Umbilical cord (tissue), 2 donors: ENCODE results near the gene ZNG1B. TPM values are rescaled to one million over a fixed set of nuclear protein-coding genes. Genes with fewer than 3 reads are reported as not detected.
A peak's percentile ranks its signal among the peaks of the same experiment; 100 is the strongest.
"Not testable (repeated sequence)": the region's sequence is repeated elsewhere in the genome, so short reads cannot be mapped to it uniquely, and the experiment has no call there.

Experiments
- DNase-seq: peaks from one replicate; pipeline ENCODE4 v3.0.0-alpha.2; 2015; ENCODE audit warnings: low spot score
- total RNA-seq: library from RNA; depleted of rRNA; stranded (reverse); fragments of >200 nt; gene quantifications from one replicate; pipeline ENCODE4 v1.2.3, GENCODE V29; 2014; ENCODE audit warnings: low replicate concordance; ENCODE audit not compliant: insufficient read depth

The ZNG1B gene
- total RNA-seq, 1 donor from 2014 or later = 84.7 TPM

DNA sequence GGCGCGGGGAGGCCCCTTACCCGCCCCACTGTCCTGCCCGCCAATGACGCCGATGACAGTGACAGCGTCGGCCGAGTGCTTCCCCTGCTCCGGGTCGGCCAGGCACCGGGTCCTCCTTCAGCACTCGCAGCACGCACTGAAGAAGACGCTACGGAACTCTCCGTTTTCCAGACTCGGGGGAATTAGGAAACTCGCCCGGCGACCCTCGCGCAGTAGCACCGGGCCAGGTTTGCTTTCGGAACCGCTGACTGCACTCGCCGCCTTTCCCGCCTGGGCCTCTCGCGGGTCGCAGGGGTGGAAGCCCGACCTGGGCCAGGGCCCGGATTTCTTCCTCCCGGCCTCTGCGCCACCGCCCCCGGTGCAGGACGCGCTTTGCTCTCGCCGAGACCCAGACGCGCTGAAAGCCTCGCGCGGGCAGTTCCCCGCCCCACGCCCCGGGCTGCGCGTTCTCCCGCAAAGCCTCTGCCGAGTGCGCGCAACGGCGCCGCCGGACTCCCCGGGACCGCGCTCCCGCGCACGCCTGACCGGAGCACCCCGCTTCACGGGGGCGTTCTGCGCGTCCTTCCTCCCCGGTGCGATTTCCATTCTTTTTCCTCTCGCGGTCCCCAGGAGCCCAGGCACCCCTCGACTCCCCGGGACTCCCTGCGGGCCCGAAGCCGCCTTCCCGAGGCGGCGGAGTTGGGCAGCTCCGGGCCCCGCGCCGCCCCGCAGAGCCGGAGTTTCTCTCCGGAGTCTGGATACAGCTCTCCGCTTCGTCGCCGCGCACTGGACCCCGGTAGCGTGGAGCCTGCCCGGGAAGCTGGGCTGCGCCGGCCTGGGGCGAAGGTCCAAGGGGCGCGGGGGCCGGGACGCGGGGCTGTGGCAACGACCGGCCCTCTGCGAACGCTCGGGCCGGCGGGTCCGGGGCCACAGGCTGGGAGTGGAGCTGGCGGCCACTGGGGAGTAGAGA, 65.9 kb downstream of the ZNG1B start:
- DNase-seq = peak; percentile 33

DNA sequence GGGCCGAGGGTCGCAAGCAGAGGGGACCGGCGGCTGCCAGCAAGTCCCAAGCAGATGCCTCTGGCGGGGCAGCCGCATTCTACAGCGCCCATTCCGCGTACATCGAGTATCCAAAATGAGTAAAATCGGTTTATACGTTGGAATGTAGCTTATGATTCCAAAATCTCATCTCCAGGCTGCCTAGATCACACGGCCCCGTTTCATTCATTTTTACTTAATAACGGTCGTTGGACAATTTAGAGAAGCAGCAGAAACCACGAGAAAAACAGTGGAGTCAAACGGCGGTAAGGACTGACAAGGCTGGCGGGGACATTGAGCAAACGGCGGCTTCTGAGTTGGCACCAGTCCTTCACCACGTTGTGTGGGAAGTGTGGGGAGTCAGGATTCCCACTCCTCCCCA, 66.6 kb downstream of the ZNG1B start:
- peak; percentile 4 for DNase-seq

DNA sequence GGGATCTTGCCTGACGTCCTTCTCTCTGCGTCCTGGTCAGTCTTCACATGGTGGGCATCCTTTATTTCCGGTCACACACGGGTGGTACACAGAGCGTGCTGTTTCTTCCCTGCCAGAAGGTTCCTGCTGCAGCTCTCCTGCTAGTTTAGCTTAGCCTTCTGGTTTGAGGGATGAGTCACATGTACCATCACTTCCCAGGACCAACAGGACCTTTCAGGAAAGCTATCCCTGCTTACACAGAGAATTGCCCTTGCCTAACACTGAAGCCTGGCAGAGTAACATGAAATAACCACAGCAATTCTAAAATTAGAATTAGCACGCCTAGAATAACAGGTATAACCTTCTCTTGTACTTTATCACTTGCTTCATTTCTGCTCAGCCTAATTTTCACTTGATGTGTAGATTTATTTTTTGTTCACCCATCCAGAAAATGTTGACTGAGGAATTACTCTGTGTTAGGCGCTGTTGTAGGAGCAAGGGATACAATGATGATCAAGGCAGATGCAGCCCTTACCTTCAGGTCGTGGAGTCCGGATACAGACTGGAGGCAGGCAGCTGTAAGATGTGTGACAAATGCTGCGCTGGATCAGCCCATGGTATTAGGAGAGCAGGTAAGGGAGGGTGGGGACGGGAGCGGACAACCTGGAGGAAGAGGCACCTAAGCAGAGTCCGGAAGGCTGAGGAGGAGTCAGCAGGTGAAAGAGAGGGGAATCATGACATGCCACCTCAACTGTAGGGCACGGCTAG, 70.1 kb downstream of the ZNG1B start:
- DNase-seq = not testable (repeated sequence)

DNA sequence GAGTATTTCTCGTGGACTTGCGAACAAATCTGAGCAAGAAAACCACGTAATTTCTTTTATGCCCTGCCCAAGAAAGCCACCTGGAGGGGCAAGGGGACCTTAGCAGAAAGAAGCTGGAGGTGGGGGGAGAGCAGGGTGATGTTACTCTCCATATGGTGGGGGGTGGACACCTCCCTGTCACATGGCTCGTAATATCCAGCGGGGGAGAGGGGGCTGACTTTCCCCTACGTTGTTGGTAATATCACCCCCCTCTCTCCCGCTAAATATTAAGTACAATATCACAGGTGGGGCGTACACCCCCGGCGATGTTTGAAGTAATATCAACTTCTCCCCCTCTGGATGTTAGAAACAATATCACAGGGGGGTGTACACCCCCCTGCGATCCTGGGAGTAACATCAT, 70.7 kb downstream of the ZNG1B start:
- not testable (repeated sequence) for DNase-seq

DNA sequence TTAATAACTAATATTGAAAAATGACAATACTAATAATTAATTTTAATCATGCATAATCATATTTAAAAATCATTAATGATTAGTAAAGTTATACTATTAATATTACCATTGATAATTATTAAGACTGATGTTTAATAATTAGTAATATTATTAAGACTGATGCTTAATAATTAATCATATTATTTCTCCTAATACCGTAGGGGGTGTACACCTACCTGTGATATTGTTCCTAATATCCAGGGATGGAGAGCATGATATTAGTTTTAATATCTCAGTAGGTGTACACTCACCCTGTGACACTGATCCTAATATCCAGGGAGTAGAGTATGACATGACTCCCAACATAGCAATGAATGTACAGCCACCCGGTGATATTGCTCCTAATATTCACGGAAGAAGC, 73.4 kb downstream of the ZNG1B start:
- not testable (repeated sequence) for DNase-seq

DNA sequence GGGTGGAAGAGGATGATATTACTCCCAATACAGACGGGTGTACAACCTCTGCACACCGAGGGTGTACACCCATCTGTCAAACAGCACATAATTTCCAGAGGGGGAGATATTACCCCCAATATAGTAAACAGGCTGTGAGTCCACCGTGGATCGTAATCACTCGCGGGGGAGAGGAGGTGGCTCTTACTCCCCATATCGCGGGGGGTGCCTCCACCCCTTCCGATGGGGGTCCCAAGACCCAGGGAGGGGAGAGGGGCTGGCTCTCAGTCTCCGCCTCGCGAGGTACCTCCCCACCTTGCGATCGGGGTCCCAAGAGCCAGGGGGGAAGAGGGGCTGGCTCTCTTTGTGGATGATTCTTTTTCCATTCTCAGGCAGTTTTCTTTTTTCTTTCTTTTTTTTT, 74.4 kb downstream of the ZNG1B start:
- DNase-seq = not testable (repeated sequence)

DNA sequence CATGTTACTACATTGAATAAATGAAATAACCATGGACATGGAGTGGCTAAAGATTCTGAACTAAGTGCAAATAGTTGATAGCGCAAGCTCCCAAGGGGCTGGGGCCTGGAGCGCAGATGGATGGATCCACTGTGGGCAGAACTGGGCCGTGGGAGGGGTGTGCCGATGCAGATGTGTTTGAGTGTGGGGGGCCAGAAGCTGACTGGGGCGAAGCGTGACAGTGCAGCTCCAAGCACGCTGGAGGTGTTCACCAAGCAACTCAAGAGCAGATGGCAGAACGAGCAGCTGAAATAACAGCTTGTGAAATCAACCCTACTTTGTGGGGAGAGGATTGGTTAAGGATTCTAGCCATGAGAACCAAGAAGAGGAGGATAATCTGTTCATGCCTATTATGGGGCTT, 78.0 kb downstream of the ZNG1B start:
- not testable (repeated sequence) for DNase-seq

DNA sequence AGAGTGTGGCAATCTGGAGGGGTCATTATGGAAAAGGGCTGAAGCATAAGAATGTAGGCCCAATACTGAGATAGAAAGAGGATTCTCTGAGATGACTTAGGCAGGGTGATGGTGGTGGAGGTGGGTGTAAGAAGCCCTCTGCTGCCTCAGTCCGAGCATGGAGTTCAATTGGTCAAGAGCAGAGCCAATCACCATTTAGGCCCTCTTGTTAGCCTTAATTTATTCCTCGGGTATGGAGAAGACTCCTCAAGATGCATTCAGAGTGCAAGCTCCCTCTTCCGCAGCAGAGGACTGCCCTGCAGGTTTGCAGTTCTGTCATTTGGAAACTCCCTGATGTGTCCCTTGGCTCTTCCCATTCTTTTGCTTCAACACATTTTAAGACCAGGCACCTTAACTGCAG, 78.5 kb downstream of the ZNG1B start:
- not testable (repeated sequence) for DNase-seq

DNA sequence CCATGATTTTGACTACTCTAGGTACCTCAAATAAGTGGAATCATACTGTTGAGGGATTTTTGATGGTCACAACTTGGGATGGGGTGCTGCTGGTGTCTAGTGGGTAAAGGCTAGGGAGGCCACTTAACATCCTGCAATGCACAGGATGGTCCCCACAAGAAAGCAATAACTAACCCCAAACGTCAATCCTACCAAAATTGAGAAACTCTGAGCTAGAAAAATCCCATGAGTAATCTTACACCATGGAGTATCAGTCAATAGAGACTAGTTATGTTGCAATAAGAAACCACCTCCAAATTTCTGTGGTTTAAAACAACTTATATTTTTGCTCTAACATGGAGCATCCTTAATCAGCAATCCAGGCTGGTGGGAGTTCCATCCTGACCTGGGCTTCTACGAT, 79.5 kb downstream of the ZNG1B start:
- not testable (repeated sequence) for DNase-seq

DNA sequence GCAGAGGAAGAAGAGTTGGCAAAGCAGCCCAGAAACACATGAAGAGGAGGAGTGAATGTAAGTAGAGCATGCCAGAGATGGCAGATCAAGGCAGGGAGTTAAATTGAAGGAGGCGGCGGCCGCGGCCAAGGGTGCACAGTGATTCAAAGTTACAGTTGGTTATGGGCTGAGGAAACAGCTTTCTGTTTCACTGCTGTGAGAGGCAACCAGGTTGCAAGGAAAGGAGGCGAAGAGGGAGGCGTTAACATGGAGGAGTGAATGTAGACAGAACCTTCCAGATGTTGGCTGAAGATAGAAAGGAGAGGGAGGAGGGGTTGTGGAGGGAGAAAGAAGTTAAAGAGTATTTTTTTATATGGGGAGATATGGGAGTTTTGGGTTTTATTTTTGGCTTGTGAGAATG, 83.3 kb downstream of the ZNG1B start:
- peak; percentile 45 for DNase-seq

DNA sequence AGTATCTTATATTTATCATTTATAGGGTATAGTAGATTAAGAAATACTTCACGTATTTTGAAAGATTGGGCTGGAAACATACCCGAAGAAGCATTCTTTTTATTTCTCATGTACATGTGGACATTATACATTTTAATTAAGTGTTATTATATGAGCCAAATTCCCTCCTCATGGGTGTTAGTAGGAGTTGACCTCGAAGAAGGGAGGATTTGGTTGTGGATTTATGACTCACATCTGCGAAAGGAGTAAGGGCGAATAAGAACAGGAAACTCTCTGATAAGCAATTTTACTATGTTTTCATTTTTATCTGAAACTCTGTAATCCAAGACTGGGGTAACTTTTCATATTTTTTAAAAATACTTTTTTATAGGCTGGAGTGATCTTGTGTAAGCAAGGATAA, 84.0 kb downstream of the ZNG1B start:
- DNase-seq = peak; percentile 12

DNA sequence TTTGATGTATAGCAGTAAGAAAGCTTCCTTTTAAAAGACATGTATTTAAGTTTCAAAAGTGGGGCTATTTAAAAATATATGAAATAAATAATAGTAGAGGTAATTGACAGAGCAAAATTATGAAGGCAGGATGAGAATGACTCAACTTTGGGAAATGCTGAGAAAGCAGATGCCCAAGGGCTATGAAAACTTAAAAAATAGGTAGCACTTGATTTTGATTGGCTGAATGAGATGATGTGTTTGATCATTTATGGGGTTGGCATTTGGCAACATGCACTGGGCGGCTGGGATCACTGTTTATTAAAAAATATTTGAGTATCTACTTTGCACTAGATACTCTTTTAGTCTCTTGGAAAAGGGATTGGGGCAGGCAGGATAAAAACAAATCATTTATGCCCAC, 87.5 kb downstream of the ZNG1B start:
- DNase-seq = not testable (repeated sequence)

DNA sequence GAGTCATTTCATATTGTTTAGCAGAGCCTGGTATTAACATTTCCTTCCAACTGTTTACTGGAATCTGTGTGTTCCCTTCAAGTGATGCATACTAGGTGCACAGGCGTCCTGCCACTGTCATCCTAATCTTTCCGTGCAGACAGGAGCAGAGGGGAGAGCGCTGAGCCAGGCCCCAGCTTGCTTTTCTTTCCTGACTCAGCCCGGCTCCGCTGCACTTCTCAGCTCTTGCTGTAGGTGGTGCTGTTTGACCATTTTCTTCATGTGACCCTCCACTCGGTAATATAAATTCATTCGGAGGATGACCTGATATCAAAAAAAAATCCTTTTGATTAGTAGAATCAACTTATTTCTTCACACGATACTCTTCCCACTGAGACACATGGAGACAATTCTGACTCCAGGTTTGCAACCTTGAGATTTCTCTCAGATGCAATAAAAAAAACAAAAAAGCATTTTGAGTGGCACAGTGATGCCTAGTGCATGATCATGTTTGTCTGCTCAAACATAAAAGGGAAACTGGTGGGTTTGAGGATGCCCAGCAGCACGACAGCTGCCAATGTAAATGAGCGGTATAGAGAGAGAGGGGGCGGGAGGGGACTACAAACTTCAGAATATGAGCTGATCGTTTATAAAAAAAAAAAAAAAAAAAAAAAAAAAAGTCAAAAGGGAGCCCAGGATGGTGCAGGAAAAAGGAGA, 90.0 kb downstream of the ZNG1B start:
- not testable (repeated sequence) for DNase-seq

DNA sequence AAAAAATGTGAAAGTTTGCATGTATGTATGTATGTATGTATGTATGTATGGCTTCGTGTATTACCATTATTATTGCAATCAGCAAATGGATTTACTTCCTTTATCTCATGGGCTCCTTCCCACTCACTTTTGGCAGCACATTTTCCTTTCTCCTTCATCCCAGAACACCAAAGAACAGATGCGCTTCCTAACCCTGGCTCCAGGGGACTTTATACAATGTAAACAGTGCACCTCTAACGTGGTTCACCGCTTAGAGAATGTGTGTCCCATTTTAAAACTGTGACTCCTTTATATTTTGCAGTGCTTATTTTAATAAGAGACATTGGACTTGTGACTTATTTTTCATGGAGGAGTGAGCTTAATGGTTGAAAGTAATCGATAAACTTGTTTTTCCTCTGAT, 90.6 kb downstream of the ZNG1B start:
- not testable (repeated sequence) for DNase-seq

DNA sequence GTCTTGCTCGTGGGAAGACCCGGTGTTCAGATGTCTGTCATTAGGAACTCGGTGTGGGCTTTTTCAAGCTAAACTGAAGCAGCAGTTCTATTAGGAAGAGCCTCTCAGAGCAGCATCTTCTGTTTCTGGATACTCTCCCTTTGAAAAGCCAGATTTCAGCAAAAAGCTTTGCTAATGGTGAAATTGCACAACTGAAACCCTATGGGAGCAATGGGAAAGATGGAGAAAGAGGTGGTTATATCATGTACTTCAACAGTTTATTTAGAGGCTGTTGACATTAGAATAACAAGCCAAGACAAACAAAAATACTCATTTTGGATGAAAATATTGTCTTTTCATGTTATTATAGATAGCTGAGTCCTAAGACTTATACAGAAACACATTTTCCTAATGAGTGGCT, 91.4 kb downstream of the ZNG1B start:
- not testable (repeated sequence) for DNase-seq

DNA sequence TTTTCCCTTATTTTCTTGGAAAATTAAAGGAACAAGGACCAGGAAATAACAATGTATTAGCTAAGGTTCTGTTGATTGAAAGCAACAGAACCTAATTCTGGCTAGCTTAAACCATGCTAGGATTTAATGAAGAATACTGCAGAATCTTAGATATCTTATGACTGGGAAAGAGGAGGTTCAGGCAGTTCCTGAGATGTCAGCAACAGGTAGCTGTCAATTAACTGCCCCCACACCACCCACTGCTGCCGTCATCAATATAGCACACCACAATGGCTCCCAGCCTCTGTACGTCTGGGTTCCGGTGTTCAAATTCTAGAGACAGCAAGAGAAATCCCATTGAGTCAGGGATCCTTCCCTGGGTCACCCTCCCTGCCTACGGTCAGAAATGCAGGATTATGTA, 95.5 kb downstream of the ZNG1B start:
- DNase-seq = not testable (repeated sequence)

DNA sequence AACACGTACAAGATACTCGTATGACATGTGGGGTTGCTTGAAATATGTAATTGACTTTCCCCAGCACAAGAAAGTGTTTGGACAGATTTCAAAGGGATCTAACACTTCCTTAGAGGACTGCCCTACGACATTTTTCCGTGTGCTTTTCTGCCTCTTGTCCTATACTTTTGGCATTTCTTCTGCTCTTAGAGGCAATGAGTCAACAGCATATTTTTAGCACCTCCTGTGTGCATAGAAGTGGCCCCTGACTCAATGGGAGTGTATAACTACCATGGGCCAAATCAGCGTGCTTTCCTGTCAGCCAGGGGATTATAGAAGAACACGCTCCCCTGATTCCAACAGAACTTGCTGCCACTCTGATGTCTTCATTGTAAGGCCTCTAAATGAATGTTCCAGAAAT, 99.1 kb downstream of the ZNG1B start:
- DNase-seq = not testable (repeated sequence)

DNA sequence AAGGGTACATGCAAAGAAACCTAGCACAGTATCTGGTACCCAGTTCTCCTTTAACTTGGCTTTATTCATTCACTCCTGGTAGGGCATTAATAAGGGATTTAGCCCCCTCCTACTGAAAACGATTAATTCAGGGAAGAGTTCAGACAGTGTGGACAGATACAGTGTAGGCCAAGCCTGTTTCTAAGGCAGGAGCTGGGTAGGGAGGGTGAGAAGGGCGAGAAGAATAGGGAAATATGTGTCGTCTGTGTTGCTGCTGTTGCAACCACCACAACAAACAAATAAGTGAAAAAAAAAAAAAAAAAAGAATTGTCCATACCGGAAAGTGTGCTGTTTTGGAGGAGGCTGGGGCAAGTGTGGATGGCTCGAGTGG, 103.3 kb downstream of the ZNG1B start:
- DNase-seq = not testable (repeated sequence)

DNA sequence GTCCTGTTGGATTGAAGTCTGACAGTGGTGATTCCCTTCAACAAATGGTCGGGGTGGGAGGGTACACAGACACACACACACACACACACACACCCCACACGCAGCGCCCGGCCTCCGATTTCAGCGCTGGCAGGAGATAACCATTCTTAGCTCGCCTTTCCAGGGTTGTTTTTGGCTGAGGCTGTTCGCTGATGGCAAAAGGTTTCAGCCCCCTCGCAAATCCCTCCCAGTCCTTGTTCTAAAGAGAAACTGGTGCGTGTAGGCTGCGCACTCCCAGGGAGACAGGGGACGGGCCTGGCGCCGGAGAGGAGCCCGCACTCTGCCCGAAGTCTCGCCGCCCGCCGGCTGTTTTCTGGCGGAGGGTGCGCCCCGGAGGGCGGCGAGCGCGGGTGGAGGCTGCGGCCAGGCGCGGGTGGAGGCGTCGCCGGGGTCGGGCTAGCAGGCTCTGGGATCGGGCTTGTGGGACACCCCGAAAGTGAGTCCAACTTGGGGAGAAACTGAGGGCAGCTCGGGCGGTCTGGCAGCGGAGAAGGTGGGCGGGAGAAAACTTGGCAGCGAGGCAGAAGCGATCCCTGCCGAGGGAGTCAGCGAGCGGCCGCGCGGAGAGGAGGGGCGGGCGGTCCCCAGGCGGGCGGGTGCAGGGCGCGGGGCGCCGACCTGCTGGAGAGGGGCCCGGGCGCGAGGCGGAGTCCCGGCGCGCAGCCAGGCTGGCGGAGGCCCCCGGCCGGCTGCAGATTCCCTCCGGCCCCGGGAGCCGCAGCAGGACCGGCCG, 103.9 kb downstream of the ZNG1B start:
- peak; percentile 50 for DNase-seq

DNA sequence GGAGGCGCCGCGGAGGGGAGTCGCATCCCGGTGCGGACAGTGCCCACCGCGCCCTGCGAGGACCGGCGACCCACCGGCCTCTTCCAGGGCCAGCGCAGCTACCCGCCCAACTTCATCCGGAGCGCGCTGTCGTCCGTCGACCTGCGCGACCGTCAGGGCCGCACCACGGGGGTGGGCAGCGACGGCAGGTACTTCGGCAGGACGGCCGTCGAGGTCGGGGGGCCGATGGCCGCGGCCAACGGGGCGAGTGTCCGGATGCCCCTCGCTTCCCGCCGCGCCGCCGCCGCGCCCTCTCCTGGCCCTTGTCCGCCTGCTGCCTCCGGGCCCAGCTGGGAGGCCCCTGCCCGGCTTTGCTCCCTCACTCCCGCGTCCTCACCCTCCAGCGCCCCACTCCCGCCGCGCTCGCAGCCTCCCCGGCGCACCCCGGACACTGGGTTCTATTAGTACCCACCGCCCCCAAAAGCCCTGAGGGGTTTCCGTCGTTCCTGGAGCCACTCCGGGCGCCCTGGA, 104.5 kb downstream of the ZNG1B start:
- DNase-seq = peak; percentile 0

DNA sequence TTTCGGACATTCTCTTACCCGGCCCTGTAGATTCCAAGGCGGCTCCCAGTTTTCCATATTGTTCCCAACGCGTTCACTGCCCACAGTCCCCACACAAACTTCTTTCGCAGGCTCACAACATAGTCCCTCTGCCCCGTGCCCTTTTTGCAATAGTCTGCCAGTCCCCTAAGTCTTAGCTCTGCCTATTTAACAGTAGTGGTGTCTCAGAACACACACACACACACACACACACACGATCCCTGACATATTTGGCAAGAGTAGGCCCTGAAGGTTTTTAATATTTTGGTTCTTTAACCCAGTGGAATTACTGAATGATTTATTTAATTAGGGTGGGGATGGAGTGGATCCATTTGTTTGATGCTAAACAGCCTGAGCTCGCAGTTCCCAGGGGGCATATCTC, 105.0 kb downstream of the ZNG1B start:
- not testable (repeated sequence) for DNase-seq
